SK-N-SH (cell line): ENCODE results near the gene ZNF790.
A peak's percentile ranks its signal among the peaks of the same experiment; 100 is the strongest.

Experiments used
- CHD2 ChIP-seq: fragments of 150-350 bp; IDR thresholded peaks from 2 replicates; pipeline ENCODE4 v1.6.1; 2018; ENCODE audit warnings: low read length; ENCODE audit not compliant: partially characterized antibody
- CTCF ChIP-seq: fragments of 200-600 bp; sonication (generic); IDR thresholded peaks from 2 replicates; pipeline ENCODE4 v1.6.1; 2017; ENCODE audit warnings: antibody characterized with exemption, mild to moderate bottlenecking, moderate library complexity
- JUND ChIP-seq: IDR thresholded peaks from 2 replicates; pipeline ENCODE4 v1.4.0; 2012
- MXI1 ChIP-seq: IDR thresholded peaks from 2 replicates; pipeline ENCODE4 v1.6.1; 2012; ENCODE audit warnings: mild to moderate bottlenecking, low read depth, low read length, improper control_type of control experiment
- NRF1 ChIP-seq: IDR thresholded peaks from 2 replicates; pipeline ENCODE4 v1.6.1; 2012; ENCODE audit warnings: low read depth, mild to moderate bottlenecking, low read length
- POLR2AphosphoS5 ChIP-seq: IDR thresholded peaks from 2 replicates; pipeline ENCODE4 v1.6.1; 2012; ENCODE audit warnings: low read depth, low read length
- RFX5 ChIP-seq: IDR thresholded peaks from 2 replicates; pipeline ENCODE4 v1.6.1; 2012; ENCODE audit warnings: mild to moderate bottlenecking, improper control_type of control experiment, low read length
- TAF1 ChIP-seq: IDR thresholded peaks from 2 replicates; pipeline ENCODE4 v1.6.1; 2012; ENCODE audit warnings: low read depth, mild to moderate bottlenecking, low read length, moderate library complexity, borderline replicate concordance
- YY1 ChIP-seq: IDR thresholded peaks from 2 replicates; pipeline ENCODE4 v1.4.0; 2012; ENCODE audit warnings: low read depth, mild to moderate bottlenecking
- ZBTB33 ChIP-seq: IDR thresholded peaks from 2 replicates; pipeline ENCODE4 v1.4.0; 2012; ENCODE audit warnings: low read depth, borderline replicate concordance
- TF ChIP-seq, protein P1 (sequence below): fragments of 150-350 bp; IDR thresholded peaks from 2 replicates; pipeline ENCODE4 v1.6.1; 2017; ENCODE audit warnings: antibody characterized with exemption, low read length, low read depth, borderline replicate concordance
- TF ChIP-seq, protein P2 (sequence below): IDR thresholded peaks from 2 replicates; pipeline ENCODE4 v1.6.1; 2012; ENCODE audit warnings: mild to moderate bottlenecking, low read depth, low read length, moderate library complexity

DNA sequence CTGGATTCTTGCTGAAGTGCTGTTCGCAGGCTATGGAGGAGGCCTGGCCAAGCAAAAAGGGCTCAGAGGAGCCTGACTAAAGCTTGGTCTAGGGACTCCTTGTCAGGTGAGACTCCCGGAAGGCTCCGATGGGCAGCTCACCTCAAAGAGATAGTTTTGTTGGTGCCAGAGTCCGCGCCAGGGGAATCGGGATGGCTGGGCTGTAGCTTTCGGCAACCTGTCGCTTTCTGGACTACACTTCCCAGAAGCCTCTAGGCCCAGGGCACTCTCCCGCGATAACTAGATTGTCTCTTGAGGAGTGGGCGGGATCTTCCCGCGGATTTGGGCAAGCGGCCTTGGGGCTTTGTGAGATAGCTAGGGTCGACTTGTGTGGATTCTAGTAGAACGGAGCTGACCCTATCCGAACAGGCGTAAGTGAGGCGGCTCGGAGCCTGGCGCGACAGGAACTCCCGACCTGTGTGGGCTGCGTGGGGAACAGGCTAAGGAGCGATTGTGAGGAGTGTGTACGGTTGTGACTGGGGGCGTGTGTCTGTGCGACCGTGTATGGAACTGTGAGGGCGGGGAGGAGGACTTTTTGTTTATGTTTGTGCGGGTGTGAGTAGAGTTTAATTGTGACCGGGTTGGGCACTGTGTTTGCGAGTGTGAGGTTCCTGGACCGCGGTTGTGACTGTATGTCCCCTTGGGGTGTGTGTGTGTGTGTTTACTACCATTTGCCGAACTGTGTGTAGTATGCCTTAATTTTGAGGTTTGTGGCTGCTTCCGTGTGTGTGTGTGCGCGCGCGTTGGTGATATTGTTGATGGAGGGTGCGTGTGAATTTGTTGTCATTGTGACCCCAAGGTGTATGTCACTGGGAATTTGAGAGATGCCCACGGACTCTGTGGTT is 12.6 kb upstream of the ZNF790 start, which contains the start of gene ZNF345:
- TF ChIP-seq POLR2AphosphoS5: peak; percentile 56; the same call in 1 of the 2 replicates
- TF ChIP-seq ZBTB33: peak; percentile 98
- peak; percentile 77; the same call in 1 of the 2 replicates for TF ChIP-seq MXI1
- TF ChIP-seq JUND: no peak
- TF ChIP-seq RFX5: no peak
- peak; percentile 99 for TF ChIP-seq CHD2
- no peak for TF ChIP-seq CTCF
- TF ChIP-seq, protein P1, sequence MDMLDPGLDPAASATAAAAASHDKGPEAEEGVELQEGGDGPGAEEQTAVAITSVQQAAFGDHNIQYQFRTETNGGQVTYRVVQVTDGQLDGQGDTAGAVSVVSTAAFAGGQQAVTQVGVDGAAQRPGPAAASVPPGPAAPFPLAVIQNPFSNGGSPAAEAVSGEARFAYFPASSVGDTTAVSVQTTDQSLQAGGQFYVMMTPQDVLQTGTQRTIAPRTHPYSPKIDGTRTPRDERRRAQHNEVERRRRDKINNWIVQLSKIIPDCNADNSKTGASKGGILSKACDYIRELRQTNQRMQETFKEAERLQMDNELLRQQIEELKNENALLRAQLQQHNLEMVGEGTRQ: no peak
- no peak for TF ChIP-seq NRF1
- TF ChIP-seq YY1: no peak; the same call in 1 of the 2 replicates
- peak; percentile 27; the same call in 1 of the 2 replicates for TF ChIP-seq TAF1
- TF ChIP-seq, protein P2, sequence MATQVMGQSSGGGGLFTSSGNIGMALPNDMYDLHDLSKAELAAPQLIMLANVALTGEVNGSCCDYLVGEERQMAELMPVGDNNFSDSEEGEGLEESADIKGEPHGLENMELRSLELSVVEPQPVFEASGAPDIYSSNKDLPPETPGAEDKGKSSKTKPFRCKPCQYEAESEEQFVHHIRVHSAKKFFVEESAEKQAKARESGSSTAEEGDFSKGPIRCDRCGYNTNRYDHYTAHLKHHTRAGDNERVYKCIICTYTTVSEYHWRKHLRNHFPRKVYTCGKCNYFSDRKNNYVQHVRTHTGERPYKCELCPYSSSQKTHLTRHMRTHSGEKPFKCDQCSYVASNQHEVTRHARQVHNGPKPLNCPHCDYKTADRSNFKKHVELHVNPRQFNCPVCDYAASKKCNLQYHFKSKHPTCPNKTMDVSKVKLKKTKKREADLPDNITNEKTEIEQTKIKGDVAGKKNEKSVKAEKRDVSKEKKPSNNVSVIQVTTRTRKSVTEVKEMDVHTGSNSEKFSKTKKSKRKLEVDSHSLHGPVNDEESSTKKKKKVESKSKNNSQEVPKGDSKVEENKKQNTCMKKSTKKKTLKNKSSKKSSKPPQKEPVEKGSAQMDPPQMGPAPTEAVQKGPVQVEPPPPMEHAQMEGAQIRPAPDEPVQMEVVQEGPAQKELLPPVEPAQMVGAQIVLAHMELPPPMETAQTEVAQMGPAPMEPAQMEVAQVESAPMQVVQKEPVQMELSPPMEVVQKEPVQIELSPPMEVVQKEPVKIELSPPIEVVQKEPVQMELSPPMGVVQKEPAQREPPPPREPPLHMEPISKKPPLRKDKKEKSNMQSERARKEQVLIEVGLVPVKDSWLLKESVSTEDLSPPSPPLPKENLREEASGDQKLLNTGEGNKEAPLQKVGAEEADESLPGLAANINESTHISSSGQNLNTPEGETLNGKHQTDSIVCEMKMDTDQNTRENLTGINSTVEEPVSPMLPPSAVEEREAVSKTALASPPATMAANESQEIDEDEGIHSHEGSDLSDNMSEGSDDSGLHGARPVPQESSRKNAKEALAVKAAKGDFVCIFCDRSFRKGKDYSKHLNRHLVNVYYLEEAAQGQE: no peak
